MCF 10A (cell line): ENCODE measurements around the gene POM121L2. TPM values are rescaled to one million over a fixed set of nuclear protein-coding genes. Genes with fewer than 3 reads are reported as not detected.

Experiments
- BruUV-seq: library from RNA; stranded (reverse); fragments of 400-500 nt; replicated peaks from 2 replicates; lab custom pipeline; 2021; lab: Mats Ljungman, UMichigan
- CTCF ChIA-PET: fragments of 300-600 bp; sonication (Branson Sonifier 250); formaldehyde crosslinking; extraction: SDS; loops from one replicate; lab custom pipeline; 2021; ENCODE audit warnings: antibody characterized with exemption, inconsistent platforms; lab: Yijun Ruan, JAX
- POLR2A ChIA-PET: fragments of 300-600, 350-650 bp; sonication (Branson Sonifier 250); formaldehyde crosslinking; extraction: SDS; loops from one replicate; lab custom pipeline; 2020; ENCODE audit warnings: antibody characterized with exemption, inconsistent platforms; lab: Yijun Ruan, JAX
- DNase-seq: peaks from one replicate; pipeline ENCODE4 v3.0.0-alpha.2; 2018; ENCODE audit not compliant: unreplicated experiment
- H3K27ac Mint-ChIP-seq: one replicate; pipeline ENCODE4 v1.8.0; 2022; ENCODE audit warnings: mild to moderate bottlenecking, low read depth, mixed read lengths; ENCODE audit not compliant: unreplicated experiment
- H3K27me3 Mint-ChIP-seq: one replicate; pipeline ENCODE4 v1.8.0; 2022; ENCODE audit warnings: mixed read lengths; ENCODE audit not compliant: insufficient read depth, unreplicated experiment
- H3K36me3 Mint-ChIP-seq: one replicate; pipeline ENCODE4 v1.8.0; 2022; ENCODE audit warnings: mild to moderate bottlenecking, moderate library complexity, mixed read lengths; ENCODE audit not compliant: insufficient read depth, unreplicated experiment
- H3K4me1 Mint-ChIP-seq: one replicate; pipeline ENCODE4 v1.8.0; 2022; ENCODE audit warnings: mixed read lengths; ENCODE audit not compliant: insufficient read depth, unreplicated experiment
- H3K4me3 Mint-ChIP-seq: one replicate; pipeline ENCODE4 v1.8.0; 2022; ENCODE audit warnings: mild to moderate bottlenecking, moderate library complexity, mixed read lengths; ENCODE audit not compliant: unreplicated experiment
- H3K9me3 Mint-ChIP-seq: one replicate; pipeline ENCODE4 v1.8.0; 2022; ENCODE audit warnings: mixed read lengths; ENCODE audit not compliant: unreplicated experiment
- intact Hi-C: fragments of 100-400 bp; cut with micrococcal nuclease; formaldehyde crosslinking; loops from 2 replicates; pipeline ENCODE4 v1.14.1; 2022
- total RNA-seq: library from RNA; stranded (reverse); gene quantifications from 2 replicates; pipeline ENCODE4 v1.2.3, GENCODE V29; 2022
- TF ChIP-seq, protein P1 (sequence below): fragments of 200-600 bp; IDR thresholded peaks from one replicate; pipeline ENCODE4 v1.8.0; 2022; ENCODE audit warnings: antibody characterized with exemption, mild to moderate bottlenecking; ENCODE audit not compliant: unreplicated experiment

Gene POM121L2
- total RNA-seq, 1 experiment from 2014 or later: not detected

DNA sequence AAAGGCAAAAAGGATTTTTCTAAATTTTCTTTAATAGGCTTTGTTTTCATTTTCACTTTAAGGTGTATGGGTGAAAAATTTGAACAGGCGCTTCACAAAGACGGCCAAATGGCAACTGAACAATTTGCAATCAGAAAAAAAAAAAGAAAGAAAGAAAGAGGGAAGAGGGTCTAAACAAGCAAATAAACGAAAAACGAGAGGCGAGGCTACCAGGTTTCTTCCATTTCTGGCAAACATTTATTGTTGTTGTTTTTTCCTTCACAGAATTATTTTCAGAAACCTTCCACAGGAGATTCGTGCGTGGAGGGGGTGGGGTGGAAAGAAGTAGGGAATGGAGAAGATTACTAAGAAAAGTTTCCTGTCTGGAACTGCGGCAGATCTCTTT is 24.3 kb downstream of the POM121L2 start:
- H3K27ac Mint-ChIP-seq: peak overlapping the region; percentile 70
- H3K9me3 Mint-ChIP-seq: no peaks in the 10 kb centered on the region
- POLR2A ChIA-PET: interaction anchor here (0.7 kb wide), 1 partner anchor 110 kb away, joined by 3 read pairs; no protein-coding TSS in a partner anchor
- TF ChIP-seq, protein P1, sequence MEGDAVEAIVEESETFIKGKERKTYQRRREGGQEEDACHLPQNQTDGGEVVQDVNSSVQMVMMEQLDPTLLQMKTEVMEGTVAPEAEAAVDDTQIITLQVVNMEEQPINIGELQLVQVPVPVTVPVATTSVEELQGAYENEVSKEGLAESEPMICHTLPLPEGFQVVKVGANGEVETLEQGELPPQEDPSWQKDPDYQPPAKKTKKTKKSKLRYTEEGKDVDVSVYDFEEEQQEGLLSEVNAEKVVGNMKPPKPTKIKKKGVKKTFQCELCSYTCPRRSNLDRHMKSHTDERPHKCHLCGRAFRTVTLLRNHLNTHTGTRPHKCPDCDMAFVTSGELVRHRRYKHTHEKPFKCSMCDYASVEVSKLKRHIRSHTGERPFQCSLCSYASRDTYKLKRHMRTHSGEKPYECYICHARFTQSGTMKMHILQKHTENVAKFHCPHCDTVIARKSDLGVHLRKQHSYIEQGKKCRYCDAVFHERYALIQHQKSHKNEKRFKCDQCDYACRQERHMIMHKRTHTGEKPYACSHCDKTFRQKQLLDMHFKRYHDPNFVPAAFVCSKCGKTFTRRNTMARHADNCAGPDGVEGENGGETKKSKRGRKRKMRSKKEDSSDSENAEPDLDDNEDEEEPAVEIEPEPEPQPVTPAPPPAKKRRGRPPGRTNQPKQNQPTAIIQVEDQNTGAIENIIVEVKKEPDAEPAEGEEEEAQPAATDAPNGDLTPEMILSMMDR: no peak
- no peaks in the 10 kb centered on the region for H3K27me3 Mint-ChIP-seq
- CTCF ChIA-PET: no interaction called here
- intact Hi-C loops: no loop called here
- peaks cover 26% of the 10 kb centered on the region for H3K4me1 Mint-ChIP-seq
- peak overlapping the region; percentile 74 for H3K4me3 Mint-ChIP-seq
- peaks cover 6% of the 10 kb centered on the region for H3K36me3 Mint-ChIP-seq
- BruUV-seq: no TSS peak
- DNase-seq: no peak

DNA sequence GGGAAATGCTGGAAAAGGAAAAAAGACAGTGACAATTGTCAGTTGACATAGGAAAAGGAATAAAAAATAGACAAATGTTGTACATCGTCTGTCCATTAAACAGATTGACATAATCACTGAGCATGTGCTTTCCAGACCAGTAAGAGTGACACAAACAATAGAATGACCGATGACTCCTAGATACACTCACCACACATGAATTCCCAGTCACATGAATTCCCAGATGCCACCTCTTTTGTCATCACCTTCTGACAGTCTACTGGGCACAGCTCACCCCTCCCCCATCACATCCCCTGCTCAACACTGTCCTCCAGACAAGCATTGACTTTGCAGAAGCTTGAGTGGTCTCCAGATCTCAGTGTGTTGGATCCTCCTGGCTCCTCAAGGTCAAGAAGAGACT is 25.9 kb downstream of the POM121L2 start:
- no peak for DNase-seq
- no TSS peak for BruUV-seq
- ChIA-PET CTCF (no interaction called here), POLR2A (interaction anchor here (1.4 to 2.8 kb wide), 2 partner anchors 8 to 34 kb away, joined by 3 to 10 read pairs; no protein-coding TSS in a partner anchor)
- Mint-ChIP-seq H3K9me3 (no peaks in the 10 kb centered on the region), H3K4me1 (peaks cover 26% of the 10 kb centered on the region), H3K4me3 (no peak overlapping the region), H3K27me3 (no peaks in the 10 kb centered on the region), H3K36me3 (peaks cover 6% of the 10 kb centered on the region), H3K27ac (no peak overlapping the region)
- intact Hi-C loops: no loop called here
- TF ChIP-seq, protein P1: no peak

DNA sequence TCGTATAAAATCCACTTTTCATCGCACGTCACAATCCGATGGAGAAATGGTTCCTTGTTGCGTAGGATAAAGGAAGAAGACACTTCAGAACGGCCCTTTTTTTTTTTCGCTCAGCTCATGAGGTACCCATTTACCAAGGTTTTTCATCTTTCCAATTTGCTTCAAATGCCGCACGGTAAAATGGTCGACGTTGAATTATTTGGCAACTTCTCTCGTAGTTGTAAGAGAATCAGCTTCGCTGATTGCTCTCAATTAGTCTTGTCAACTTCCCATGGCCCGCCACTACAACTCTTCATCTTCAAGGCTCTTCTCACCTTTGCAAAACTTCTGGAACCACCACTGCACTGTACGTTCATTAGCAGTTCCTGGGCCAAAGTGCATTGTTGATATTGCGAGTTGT is 28.8 kb downstream of the POM121L2 start:
- CTCF ChIA-PET: interaction anchor here (0.7 kb wide), 1 partner anchor 208 kb away, joined by 4 read pairs; no protein-coding TSS in a partner anchor

DNA sequence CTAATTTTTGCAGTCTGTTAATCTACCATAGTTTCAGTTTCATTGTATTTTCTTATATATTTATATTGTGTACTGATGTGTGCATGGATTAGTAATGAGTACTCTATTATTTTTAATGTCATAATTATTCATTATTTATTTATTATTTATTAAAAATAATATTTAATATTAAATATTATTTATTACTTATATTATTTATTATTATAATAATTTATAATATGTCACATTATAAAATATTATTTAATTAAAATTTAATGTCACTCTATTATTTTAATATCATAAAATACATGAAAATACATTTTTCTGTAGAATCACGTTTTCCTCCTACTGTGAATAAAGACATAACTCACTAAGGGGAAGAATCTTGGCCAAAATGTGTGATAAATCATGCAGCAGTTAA is 30.5 kb downstream of the POM121L2 start:
- ChIA-PET CTCF (interaction anchor here (0.6 to 0.7 kb wide), 2 partner anchors 38 to 61 kb away, joined by 3 to 4 read pairs; no protein-coding TSS in a partner anchor), POLR2A (interaction anchor here (0.9 to 1.0 kb wide), 2 partner anchors 13 to 67 kb away, joined by 3 read pairs; no protein-coding TSS in a partner anchor)
- no peaks in the 10 kb centered on the region for H3K27me3 Mint-ChIP-seq
- peaks cover 7% of the 10 kb centered on the region for H3K36me3 Mint-ChIP-seq
- peak overlapping the region; percentile 68 for H3K4me3 Mint-ChIP-seq
- TF ChIP-seq, protein P1: no peak
- H3K4me1 Mint-ChIP-seq: no peaks in the 10 kb centered on the region
- no peaks in the 10 kb centered on the region for H3K9me3 Mint-ChIP-seq
- no peak for DNase-seq
- BruUV-seq: no TSS peak
- no peak overlapping the region for H3K27ac Mint-ChIP-seq
- intact Hi-C loops: no loop called here

More for the DNA sequence above, 28.8 kb downstream of the POM121L2 start:
- BruUV-seq: no TSS peak
- Mint-ChIP-seq H3K4me3 (no peak overlapping the region), H3K36me3 (peaks cover 7% of the 10 kb centered on the region), H3K9me3 (no peaks in the 10 kb centered on the region), H3K27me3 (no peaks in the 10 kb centered on the region), H3K27ac (no peak overlapping the region), H3K4me1 (peaks cover 9% of the 10 kb centered on the region)
- POLR2A ChIA-PET: no interaction called here
- DNase-seq: no peak
- intact Hi-C loops: no loop called here
- TF ChIP-seq, protein P1: no peak
